COLO668 (cell line): ENCODE results near the gene BLTP2.

Experiments used
- DNase-seq: peaks from one replicate; lab custom pipeline; 2025; ENCODE audit not compliant: unreplicated experiment; lab: John Stamatoyannopoulos, UW

Gene BLTP2

GRCh38 chr17:28599311-28600184 lies 45.4 kb downstream of the BLTP2 start:
- peak; percentile 55 for DNase-seq

- DNase-seq, result peak; percentile 91
Observed at GRCh38 chr17:28598799-28599310, 46.1 kb downstream of the BLTP2 start, which contains the start of gene SPAG5. SPAG5 (minus strand) TSS chr17:28599025; CDS start chr17:28598946, 79 bp downstream.

GRCh38 chr17:28598389-28598788 lies 46.6 kb downstream of the BLTP2 start:
- DNase-seq, result no peak

- DNase-seq, result no peak
Observed at GRCh38 chr17:28597606-28598383, 47.2 kb downstream of the BLTP2 start.
